NCI-H524 (cell line): ENCODE measurements around the gene IKBIP.
"Not testable (repeated sequence)": the region's sequence is repeated elsewhere in the genome, so short reads cannot be mapped to it uniquely, and the experiment has no call there.

Experiments used
- DNase-seq, 2 experiments: peaks; one replicate each; lab custom pipeline; 2025; lab: John Stamatoyannopoulos, UW

The IKBIP gene

DNA sequence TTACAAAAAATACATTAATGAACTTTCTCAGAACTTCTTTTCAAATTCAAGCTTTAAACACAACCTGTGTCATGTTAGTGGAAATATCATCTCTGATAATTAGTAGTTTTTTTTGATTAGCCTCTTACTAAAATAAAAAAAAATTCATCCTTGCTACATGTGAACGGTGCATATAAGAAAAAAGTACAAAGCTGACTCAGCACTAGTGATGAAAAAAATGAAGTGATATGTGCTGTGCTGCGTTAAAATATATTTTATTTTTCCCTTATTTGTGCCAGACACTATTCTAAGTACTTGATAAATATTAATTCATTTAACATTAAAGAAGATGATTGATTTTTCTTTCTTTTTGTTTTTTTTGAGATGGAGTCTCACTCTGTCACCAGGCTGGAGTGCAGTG, 7.5 kb downstream of the IKBIP start:
- no peak for DNase-seq

DNA sequence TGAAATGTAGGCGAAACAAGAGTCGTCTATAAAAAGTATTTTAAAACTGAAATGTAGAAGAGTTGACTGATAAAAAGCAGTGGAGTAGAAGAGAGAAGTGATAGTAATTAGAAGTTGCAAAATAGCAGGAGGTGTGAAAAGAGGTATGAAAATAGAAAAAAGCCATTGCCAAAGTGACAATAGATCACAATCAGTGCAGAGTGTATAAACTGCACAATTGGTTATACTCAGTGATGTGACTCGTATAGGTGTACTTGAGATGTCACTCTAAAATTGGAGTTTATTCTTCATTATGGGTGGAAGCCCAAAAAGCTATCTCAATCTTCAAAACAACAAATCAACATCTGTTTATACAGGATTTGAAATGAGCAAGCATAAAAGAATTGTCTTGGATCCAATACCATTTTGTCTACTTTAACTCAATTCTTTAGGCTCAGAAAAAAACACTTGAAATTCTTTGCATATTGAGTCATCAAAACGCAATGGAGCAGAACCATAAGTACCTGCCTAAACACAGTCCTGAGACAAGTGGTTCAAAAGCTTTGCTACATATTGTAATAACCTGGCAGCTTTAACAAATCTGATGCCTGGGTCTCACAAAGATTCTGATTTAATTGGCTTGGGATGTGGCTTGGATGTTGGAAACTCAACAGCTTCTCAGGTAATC, 8.8 kb downstream of the IKBIP start:
- DNase-seq, result peak; percentile 10 to 74

DNA sequence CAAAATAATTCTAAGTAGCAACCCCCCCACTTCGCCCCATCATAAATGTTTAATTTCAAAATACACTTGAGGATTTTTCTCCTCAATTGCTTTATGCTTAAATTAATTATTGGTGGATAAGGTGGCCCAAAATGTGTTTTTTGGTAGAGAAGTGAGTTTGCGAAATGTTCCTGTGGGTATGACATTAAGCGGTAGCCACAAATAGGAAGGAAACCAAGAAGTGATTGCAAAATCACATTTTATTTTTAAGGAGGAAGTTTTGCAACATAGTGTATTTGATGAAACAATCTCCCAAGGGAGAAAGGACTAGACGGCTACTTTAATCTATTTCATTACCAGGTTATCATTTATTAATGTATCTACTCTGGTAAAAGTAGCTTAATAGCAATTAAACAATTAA, 25.6 kb downstream of the IKBIP start:
- no peak for DNase-seq

DNA sequence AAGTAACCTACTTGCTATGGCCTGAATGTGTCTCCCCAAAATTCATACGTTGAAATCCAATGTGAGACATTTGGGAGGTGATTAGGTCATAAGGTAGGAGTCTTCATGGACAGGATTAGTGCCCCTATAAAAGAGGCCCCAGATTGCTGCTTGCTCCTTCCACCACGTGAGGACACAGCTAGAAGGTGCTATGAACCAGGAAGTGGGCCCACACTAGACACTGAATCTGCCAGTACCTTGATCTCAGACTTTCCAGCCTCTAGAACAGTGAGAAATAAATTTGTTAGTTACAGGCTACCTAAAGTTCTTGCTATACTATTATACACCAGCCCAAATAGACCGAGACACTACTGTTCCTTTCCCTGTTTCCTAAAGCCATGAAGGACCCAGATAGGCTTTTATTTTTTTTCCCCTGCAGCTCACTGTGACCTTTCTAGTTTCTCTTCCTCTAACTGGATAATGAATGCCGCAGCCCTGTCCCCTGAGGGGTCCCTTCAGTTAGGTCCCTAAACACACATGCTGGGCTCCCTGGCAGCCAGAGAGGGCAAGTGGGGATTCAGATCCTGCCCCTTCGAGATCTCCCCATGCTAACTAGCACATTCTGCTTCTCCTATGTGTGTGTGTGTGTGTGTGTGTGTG, 31.8 kb downstream of the IKBIP start:
- no peak for DNase-seq

- no peak for DNase-seq
Measured at GRCh38 chr12:98610596-98610995, 34.0 kb downstream of the IKBIP start.

GRCh38 chr12:98606359-98606988, 38.1 kb downstream of the IKBIP start:
- no peak for DNase-seq

DNA sequence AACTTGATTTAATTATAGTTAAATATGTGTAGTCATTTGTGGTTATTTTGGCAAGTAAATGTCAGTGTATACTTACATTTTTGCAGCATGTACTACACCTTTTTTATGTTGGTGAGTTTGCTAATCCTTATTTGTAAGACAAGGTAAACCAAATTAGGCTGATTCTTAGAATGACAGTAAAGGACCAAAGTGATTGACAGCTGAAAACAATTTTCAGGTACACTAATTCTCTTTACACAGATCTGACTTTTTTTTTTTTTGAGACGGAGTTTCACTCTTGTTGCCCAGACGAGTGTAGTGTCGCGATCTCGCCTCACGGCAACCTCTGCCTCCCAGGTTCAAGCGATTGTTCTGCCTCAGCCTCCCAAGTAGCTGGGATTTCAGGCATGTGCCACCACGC, 42.7 kb downstream of the IKBIP start:
- DNase-seq, result no peak

DNA sequence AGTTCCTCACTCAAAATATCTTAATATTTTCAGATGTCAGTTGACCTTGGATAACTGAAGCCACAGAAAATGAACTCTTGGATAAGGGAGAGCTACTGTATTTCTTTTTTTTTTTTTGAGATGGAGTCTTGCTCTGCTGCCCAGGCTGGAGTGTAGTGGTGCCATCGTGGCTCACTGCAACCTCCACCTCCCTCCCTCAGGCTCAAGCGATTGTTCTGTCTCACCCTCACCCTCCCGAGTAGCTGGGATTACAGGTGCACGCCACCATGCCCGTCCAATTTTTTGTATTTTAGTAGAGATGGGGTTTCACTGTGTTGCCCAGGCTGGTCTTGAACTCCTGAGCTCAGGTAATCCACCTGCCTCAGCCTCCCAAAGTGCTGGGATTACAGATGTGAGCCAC, 47.3 kb downstream of the IKBIP start:
- DNase-seq, result not testable (repeated sequence)

- DNase-seq, result no peak
Measured at GRCh38 chr12:98595243-98595988, 49.2 kb downstream of the IKBIP start.

GRCh38 chr12:98594050-98594835, 50.3 kb downstream of the IKBIP start:
- DNase-seq, result peak in 1 of 2 experiments; percentile 3

DNA sequence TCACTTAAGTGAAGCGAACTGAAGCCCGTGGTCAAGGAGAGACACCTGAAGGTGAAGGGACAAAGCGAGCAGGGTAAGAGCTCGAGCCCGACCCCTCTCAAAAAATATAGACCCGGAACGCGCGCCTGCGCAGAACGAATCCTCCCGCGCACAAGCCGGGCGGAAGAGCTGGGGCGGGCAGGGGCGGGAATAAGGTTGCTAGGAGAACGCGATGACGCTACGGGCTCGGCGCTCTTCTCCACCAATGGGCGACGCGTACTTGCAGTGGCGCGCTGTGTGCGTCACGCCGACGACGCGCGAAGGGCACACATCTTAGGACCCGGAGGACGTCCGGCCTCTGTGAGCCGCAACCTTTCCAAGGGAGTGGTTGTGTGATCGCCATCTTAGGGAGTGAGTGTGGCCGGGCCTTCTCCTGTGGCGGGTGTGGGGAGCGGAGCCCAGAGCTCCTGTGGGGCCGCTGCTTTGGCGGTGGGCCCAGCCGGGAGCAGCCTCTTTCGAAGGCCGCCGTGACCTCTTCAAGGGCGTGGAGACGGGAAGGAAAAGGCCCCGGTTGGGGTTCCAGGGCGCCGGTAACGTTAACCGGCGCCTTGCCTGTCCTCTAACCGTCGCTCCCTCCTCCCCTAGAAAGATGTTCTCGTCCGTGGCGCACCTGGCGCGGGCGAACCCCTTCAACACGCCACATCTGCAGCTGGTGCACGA, 51.1 kb downstream of the IKBIP start, which contains the start of gene SLC25A3:
SLC25A3 (plus strand) TSS at position 336 of the 699 bp plus-strand sequence; CDS start at position 629, 293 bp downstream.
- peak; percentile 93 to 98 for DNase-seq

GRCh38 chr12:98592825-98593322, 51.7 kb downstream of the IKBIP start:
- DNase-seq, result no peak

DNA sequence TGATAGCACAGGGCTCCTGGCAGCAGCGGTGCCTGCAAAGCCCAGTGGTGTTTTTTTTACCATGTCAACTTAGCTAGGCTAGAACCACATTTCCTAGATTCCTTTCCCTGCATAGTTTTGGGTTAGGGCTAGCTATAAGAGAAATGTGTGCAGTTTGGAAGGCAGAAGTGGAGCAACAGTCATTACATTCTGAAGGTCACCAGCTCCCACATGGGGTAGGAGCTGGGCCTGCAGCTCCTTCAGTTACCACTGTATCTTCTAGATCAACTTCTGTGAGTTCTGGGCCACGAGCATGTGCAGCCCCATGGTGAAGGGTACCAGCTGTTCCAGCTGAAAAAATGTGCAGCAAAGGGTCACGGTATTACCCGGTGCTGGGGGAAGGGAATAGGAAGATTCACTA, 53.4 kb downstream of the IKBIP start:
- no peak for DNase-seq

- DNase-seq, result no peak
Measured at GRCh38 chr12:98587084-98587483, 57.5 kb downstream of the IKBIP start.

GRCh38 chr12:98582093-98582492, 62.5 kb downstream of the IKBIP start:
- DNase-seq, result no peak

DNA sequence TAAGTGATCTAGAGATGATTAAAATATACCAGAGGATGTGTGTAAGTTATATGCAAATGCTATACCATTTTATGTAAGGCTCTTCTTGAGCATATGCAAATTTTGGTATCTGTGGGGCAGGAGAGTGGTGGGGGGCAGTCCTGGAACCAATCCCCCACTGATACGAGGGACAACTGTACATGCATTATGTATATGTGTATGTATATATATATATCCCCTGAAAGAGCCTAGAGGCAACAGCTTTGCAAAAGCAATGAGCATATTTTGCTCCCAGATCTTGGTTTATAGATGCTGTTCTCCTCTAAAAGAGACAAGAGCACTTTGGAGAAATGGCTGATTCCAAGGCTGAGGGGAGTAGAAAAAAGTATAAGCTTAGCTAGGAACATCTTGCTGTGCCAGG, 63.5 kb downstream of the IKBIP start:
- no peak for DNase-seq

GRCh38 chr12:98580695-98581094, 63.9 kb downstream of the IKBIP start:
- DNase-seq, result no peak

DNA sequence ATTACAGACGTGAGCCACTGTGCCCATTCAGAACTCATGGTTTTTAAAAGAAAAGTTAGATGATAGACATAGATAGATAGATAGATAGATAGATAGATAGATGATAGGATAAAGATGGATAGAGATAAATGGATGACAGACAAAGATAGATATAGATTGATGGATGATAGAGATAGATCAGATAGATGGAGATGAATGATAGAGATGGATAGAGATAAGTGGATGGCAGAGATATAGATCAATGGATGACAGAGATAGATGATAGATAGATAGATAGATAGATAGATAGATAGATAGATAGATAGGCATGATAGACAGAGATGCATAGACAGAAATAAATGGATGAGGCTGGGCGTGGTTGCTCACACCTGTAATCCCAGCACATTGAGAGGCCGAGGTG, 64.8 kb downstream of the IKBIP start:
- no peak for DNase-seq

- no peak for DNase-seq
Measured at GRCh38 chr12:98579347-98579746, 65.2 kb downstream of the IKBIP start.

- DNase-seq, result no peak
Measured at GRCh38 chr12:98578821-98579220, 65.8 kb downstream of the IKBIP start.

- no peak for DNase-seq
Measured at GRCh38 chr12:98578392-98578791, 66.2 kb downstream of the IKBIP start.
